Tibial nerve (tissue), 4 donors: ENCODE data around the gene PTGDS. TPM values are rescaled to one million over a fixed set of nuclear protein-coding genes. Genes with fewer than 3 reads are reported as not detected.

Source experiments
- DNase-seq, 2 donors: peaks; one replicate each; pipeline ENCODE4 v3.0.0-alpha.2; 2019; ENCODE audit warnings: low spot score in 2 of 2
- H3K27ac ChIP-seq, 4 donors: fragments of 200-600 bp; sonication (generic) in 3 of 4; one replicate each; pipeline ENCODE4 v1.5.1; 2017 to 2019; ENCODE audit warnings: mild to moderate bottlenecking in 1 of 4
- H3K27me3 ChIP-seq, 2 donors: fragments of 200-600 bp; sonication (generic) in 1 of 2; one replicate each; pipeline versions ENCODE4 v1.5.1 to v1.6.0; 2017 to 2019
- H3K36me3 ChIP-seq, 3 donors: fragments of 200-600 bp; sonication (generic); one replicate each; pipeline ENCODE4 v1.5.1; 2018 to 2019
- H3K4me1 ChIP-seq, 4 donors: fragments of 200-600 bp; sonication (generic) in 3 of 4; one replicate each; pipeline ENCODE4 v1.5.1; 2017 to 2019
- H3K4me3 ChIP-seq, 4 donors: fragments of 200-600 bp; sonication (generic) in 3 of 4; one replicate each; pipeline ENCODE4 v1.5.1; 2017 to 2019; ENCODE audit warnings: mild to moderate bottlenecking in 1 of 4, moderate library complexity in 1 of 4
- H3K9me3 ChIP-seq, 4 donors: fragments of 200-600 bp; sonication (generic) in 3 of 4; one replicate each; pipeline ENCODE4 v1.5.1; 2017 to 2019
- EP300 ChIP-seq, 2 donors: sonication (generic); formaldehyde crosslinking; IDR thresholded peaks; one replicate each; pipeline ENCODE4 v1.6.1; 2017; ENCODE audit warnings: antibody characterized with exemption in 2 of 2, mild to moderate bottlenecking in 1 of 2
- POLR2A ChIP-seq, 2 donors: fragments of 450-650 bp; IDR thresholded peaks; one replicate each; pipeline ENCODE4 v1.6.1; 2017; ENCODE audit warnings: antibody characterized with exemption in 2 of 2, mild to moderate bottlenecking in 2 of 2, moderate library complexity in 2 of 2
- whole genome bisulfite sequencing, 2 donors: methylation state at CpG; one replicate each; pipeline ENCODE4 v1.1.5; 2018; 5-methylcytosine and 5-hydroxymethylcytosine counted together
- total RNA-seq, 4 donors: library from RNA; depleted of rRNA; stranded (reverse); fragments of >200 nt; gene quantifications; one replicate each; pipeline ENCODE4 v1.1.0, GENCODE V29; 2016
- TF ChIP-seq, protein P1 (sequence below), 5 experiments: fragments of 200-600 bp in 3 of 5; fragments of 450-650 bp in 2 of 5; sonication (generic) in 3 of 5; IDR thresholded peaks; one replicate each; pipeline ENCODE4 v1.5.1; 2016 to 2019; ENCODE audit warnings: antibody characterized with exemption in 5 of 5, mild to moderate bottlenecking in 3 of 5, moderate library complexity in 2 of 5

PTGDS gene
- total RNA-seq, 4 donors from 2014 or later = 1,059 to 8,972 (median 6,550) TPM

DNA sequence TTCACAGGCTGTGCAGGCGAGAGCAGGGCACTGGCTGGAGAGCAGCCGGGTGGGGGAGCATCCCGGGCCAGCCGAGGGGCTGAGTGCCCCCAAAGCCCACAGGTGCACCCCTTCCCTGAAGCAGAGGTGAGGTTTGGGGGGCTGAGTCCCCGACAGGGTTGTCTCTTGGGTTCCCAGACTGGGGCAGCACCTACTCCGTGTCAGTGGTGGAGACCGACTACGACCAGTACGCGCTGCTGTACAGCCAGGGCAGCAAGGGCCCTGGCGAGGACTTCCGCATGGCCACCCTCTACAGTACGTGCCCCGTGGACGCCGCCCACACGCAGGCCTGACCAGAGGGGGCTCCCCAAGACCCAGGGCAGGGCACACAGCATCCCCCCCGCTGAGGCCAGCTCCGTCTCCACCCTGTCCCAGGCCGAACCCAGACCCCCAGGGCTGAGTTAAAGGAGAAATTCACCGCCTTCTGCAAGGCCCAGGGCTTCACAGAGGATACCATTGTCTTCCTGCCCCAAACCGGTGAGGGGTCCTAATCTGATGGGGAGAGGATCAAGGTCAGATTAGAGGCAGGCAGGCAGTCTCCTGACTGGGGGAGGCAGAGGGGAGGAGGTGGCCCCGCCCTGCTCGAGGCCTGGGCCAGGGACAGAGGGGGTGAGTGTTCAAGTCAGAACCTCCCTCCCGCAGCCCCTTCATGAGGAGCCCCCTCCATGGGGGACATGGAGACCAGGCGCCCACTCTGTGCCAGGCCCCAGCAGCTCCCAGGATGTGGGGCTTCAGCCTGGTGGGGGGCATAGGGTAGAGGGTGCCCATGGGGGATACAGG is 2.7 kb downstream of the PTGDS start:
- TF ChIP-seq, protein P1, sequence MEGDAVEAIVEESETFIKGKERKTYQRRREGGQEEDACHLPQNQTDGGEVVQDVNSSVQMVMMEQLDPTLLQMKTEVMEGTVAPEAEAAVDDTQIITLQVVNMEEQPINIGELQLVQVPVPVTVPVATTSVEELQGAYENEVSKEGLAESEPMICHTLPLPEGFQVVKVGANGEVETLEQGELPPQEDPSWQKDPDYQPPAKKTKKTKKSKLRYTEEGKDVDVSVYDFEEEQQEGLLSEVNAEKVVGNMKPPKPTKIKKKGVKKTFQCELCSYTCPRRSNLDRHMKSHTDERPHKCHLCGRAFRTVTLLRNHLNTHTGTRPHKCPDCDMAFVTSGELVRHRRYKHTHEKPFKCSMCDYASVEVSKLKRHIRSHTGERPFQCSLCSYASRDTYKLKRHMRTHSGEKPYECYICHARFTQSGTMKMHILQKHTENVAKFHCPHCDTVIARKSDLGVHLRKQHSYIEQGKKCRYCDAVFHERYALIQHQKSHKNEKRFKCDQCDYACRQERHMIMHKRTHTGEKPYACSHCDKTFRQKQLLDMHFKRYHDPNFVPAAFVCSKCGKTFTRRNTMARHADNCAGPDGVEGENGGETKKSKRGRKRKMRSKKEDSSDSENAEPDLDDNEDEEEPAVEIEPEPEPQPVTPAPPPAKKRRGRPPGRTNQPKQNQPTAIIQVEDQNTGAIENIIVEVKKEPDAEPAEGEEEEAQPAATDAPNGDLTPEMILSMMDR (IDR thresholded peaks at IDR 0.05) = no peak
- no peak for TF ChIP-seq EP300 (IDR thresholded peaks at IDR 0.05)
- no peak for TF ChIP-seq POLR2A (IDR thresholded peaks at IDR 0.05)
- 73 to 75% methylated on average over 14 to 15 of the region's 26 CpGs for WGBS, 2 donors
- DNase-seq = no peak

DNA sequence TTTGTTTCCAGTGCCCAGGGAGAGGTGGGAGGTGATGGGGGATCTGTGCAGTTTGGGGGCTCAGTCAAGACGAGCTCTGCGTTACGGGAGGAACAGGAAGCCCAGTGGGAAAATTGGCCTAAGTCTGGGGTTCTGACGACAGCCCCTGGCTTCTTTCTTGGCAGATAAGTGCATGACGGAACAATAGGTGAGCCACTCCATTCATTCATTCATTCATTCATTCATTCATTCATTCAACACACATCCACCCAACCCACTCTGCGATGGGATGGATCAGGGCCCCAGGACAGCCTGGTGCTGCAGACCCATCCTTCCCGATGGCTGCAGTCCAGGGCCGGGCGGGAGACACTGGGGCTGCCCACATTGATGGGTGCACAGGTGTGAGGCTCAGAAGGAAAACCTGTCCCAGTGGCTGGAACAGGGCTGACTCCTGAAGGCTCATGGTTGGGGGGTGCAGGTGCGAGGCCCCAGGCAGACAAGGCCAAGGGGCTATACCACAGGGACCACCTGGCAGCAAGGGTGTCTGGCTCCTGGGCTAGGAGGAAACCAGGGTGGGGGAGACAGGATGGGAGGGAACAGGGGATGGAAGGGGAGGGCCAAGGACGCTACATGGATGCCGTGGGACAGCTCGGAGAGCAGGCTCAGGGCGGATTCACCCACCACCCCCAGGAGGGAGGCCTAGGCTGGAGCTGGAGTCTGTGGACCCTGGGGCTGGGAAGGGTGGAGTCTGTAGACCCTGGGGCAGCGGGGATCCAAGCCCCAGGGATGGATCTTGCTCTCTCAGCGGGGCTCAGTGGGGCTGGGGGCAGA is 3.6 kb downstream of the PTGDS start:
- peaks cover 0 to 30% of the 10 kb centered on the region in 2 donors for H3K27me3 ChIP-seq
- WGBS, 2 donors = 85 to 94% methylated on average over 15 to 16 of the region's 16 CpGs

More for the DNA sequence above, 2.7 kb downstream of the PTGDS start:
- H3K36me3 ChIP-seq = peaks cover 0 to 5% (median 0%) of the 10 kb centered on the region in 3 donors
- peak overlapping the region in 3 of 4 donors; percentile 12 to 68 (median 26) for H3K4me3 ChIP-seq
- no peaks in the 10 kb centered on the region for H3K9me3 ChIP-seq
- H3K27ac ChIP-seq = peak overlapping the region in 2 of 4 donors; percentile 61 to 62
- H3K4me1 ChIP-seq = peaks cover 0 to 67% (median 9%) of the 10 kb centered on the region in 4 donors
- peaks cover 0 to 21% of the 10 kb centered on the region in 2 donors for H3K27me3 ChIP-seq

DNA sequence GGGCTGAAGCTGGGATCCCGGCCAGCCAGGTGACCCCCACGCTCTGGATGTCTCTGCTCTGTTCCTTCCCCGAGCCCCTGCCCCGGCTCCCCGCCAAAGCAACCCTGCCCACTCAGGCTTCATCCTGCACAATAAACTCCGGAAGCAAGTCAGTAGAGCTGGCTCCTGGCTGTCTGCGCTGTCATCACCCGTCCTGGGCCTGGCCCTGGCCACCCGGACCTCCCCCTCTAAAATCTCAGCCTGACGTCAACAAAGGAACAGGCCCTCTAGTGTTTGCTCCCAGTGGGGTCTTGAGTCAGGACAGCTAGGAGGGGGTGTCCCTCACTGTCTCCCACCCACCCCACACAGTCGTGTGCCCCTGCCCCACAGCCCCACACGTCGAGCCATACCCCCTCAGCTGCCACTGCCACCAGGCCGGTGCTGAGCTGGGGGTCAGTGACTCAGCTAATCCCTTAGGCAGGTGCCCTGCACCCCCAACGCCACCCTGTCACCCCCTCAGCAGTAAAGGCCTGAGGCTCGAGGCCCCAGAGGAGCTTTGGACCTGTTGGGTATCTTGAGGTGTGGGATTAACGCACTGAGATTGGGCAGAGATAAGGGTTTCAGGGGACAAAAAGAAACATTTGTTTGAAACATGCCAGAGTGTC is 4.4 kb downstream of the PTGDS start:
- H3K4me1 ChIP-seq = peaks cover 0 to 61% (median 12%) of the 10 kb centered on the region in 4 donors
- no peaks in the 10 kb centered on the region for H3K9me3 ChIP-seq
- peak overlapping the region in 1 of 4 donors; percentile 71 for H3K27ac ChIP-seq
- H3K4me3 ChIP-seq = peak overlapping the region in 1 of 4 donors; percentile 68
- H3K36me3 ChIP-seq = peaks cover 0 to 5% (median 0%) of the 10 kb centered on the region in 3 donors
- no peak for DNase-seq
- 37 to 38% methylated on average over 16 of the region's 17 CpGs for WGBS, 2 donors
- H3K27me3 ChIP-seq = peaks cover 0 to 37% of the 10 kb centered on the region in 2 donors
- TF ChIP-seq POLR2A (IDR thresholded peaks at IDR 0.05) (no peak), EP300 (IDR thresholded peaks at IDR 0.05) (peak in 1 of 2 donors; percentile 13)

More for the DNA sequence above, 3.6 kb downstream of the PTGDS start:
- DNase-seq = no peak
- peaks cover 0 to 67% (median 13%) of the 10 kb centered on the region in 4 donors for H3K4me1 ChIP-seq
- H3K4me3 ChIP-seq = peak overlapping the region in 1 of 4 donors; percentile 68
- TF ChIP-seq EP300 (IDR thresholded peaks at IDR 0.05) (no peak), POLR2A (IDR thresholded peaks at IDR 0.05) (no peak)
- TF ChIP-seq, protein P1 (IDR thresholded peaks at IDR 0.05) = no peak
- H3K36me3 ChIP-seq = peaks cover 0 to 5% (median 0%) of the 10 kb centered on the region in 3 donors
- no peaks in the 10 kb centered on the region for H3K9me3 ChIP-seq
- H3K27ac ChIP-seq = peak overlapping the region in 2 of 4 donors; percentile 14 to 71

DNA sequence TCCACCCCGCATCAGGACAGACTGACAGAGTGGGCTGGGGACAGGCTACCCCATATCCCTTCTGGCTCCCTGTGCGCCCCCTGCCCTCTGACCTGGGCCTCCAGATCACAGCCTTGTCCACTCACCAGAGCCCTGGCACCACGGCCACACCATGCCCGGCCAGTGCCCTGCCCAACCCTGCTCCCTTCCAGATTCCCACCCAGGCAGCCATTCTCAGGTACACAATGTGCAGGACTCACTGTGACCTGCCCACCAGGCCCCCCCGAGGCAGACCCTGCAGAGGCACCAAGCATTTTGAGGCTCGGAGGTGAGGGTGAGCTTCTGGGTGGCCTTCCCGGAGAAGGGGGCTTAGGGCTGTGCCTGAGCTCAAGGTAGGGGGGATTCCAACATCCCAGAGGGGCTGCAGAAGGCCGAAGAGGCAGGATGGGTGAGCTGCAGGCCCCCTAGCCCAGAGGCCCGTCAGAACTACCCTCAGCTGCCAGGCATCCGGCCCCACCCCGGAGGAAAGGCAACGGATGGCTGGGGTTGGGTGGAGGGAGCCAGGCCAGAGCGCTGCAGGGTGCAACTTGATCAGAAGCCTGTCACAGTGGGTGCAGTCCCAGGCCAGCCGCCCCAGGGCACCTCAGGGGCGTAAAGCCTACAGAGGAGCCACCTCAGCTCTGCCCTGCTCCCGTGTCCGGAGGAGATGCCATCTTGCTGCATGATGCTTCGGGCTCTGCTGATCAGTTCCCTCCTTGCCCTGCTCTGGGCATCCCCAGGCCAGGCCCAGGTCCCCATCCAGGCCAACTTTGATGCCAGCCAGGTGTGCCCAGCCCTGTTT is 5.1 kb downstream of the PTGDS start, which contains the start of gene LCNL1:
Gene LCNL1, plus strand, starts transcription at position 762 of the 820 bp plus-strand sequence. CDS start 594 bp downstream, outside the sequence.
- Histone ChIP-seq H3K36me3 (peaks cover 0 to 5% (median 0%) of the 10 kb centered on the region in 3 donors), H3K27ac (peak within 1 kb of the TSS in 1 of 4 donors; percentile 71), H3K9me3 (no peaks in the 10 kb centered on the region), H3K4me3 (no peak within 1 kb of the TSS), H3K27me3 (peaks cover 0 to 37% of the 10 kb centered on the region in 2 donors), H3K4me1 (peaks cover 0 to 54% (median 12%) of the 10 kb centered on the region in 4 donors)
- 76 to 80% methylated on average over 13 to 14 of the region's 18 CpGs for whole genome bisulfite sequencing, 2 donors
- DNase-seq = no peak
- TF ChIP-seq EP300 (IDR thresholded peaks at IDR 0.05) (peak in 1 of 2 donors; percentile 33), POLR2A (IDR thresholded peaks at IDR 0.05) (no peak)
- TF ChIP-seq, protein P1 (IDR thresholded peaks at IDR 0.05) = no peak
